H1 (cell line): ENCODE data around the gene NHERF2. TPM values are rescaled to one million over a fixed set of nuclear protein-coding genes. Genes with fewer than 3 reads are reported as not detected.
A peak's percentile ranks its signal among the peaks of the same experiment; 100 is the strongest.

ENCODE experiments used
- CTCF ChIA-PET: fragments of 300-600 bp; sonication (Branson Sonifier 250); formaldehyde crosslinking; loops from one replicate; lab custom pipeline; 2021; ENCODE audit not compliant: partially characterized antibody; lab: Charles Lee
- POLR2A ChIA-PET: fragments of 300-600 bp; sonication (Branson Sonifier 250); formaldehyde crosslinking; loops from one replicate; lab custom pipeline; 2021; ENCODE audit warnings: inconsistent platforms; ENCODE audit not compliant: partially characterized antibody; lab: Charles Lee
- DNase-seq, 2 experiments: peaks; one replicate each; pipeline versions ENCODE4 v3.0.0 to v3.0.0-alpha.2; 2010 to 2022; ENCODE audit warnings: low spot score in 2 of 2, low read depth in 1 of 2, mixed read lengths in 1 of 2
- FAIRE-seq: peaks from 2 replicates; lab custom pipeline; 2011; peaks lifted over from hg19 to GRCh38; lab: Jason Lieb, UNC
- H2AFZ ChIP-seq: 2 replicates; pipeline ENCODE4 v1.8.1; 2012; ENCODE audit warnings: low read length, inconsistent platforms
- H2AK5ac ChIP-seq: 2 replicates; pipeline ENCODE4 v1.6.1; 2013; ENCODE audit warnings: low read depth, low read length
- H2BK120ac ChIP-seq: replicated peaks from 2 replicates; pipeline ENCODE3; 2013; ENCODE audit warnings: low read depth, low read length, inconsistent platforms
- H2BK12ac ChIP-seq: 2 replicates; pipeline ENCODE4 v1.6.1; 2013; ENCODE audit warnings: low read depth, low read length
- H2BK15ac ChIP-seq: 2 replicates; pipeline ENCODE4 v1.6.1; 2013; ENCODE audit warnings: low read length
- H2BK20ac ChIP-seq: 2 replicates; pipeline ENCODE4 v1.6.1; 2013; ENCODE audit warnings: low read length
- H2BK5ac ChIP-seq: 2 replicates; pipeline ENCODE4 v1.6.1; 2013; ENCODE audit warnings: low read depth, low read length
- H3K14ac ChIP-seq: 2 replicates; pipeline ENCODE4 v1.6.1; 2013; ENCODE audit warnings: inconsistent platforms; ENCODE audit not compliant: insufficient read length
- H3K18ac ChIP-seq: 2 replicates; pipeline ENCODE4 v1.6.1; 2013; ENCODE audit warnings: low read length; ENCODE audit errors: extremely low read depth
- H3K23ac ChIP-seq: 2 replicates; pipeline ENCODE4 v1.6.1; 2013; ENCODE audit warnings: inconsistent platforms; ENCODE audit not compliant: insufficient read length
- H3K23me2 ChIP-seq: 2 replicates; pipeline ENCODE4 v1.6.1; 2013; ENCODE audit warnings: low read depth, low read length
- H3K27ac ChIP-seq: 2 replicates; pipeline ENCODE4 v1.6.1; 2011; ENCODE audit warnings: low read depth, low read length, inconsistent platforms
- H3K27me3 ChIP-seq, 4 experiments: replicated peaks in 1 of 4; 1 replicate in 1 of 4; 2 replicates in 3 of 4; pipeline versions ENCODE4 v1.6.1 to v1.8.1; 2011 to 2013; ENCODE audit warnings: low read length in 3 of 4, mild to moderate bottlenecking in 3 of 4, inconsistent platforms in 2 of 4, mixed read lengths in 2 of 4, moderate library complexity in 1 of 4; ENCODE audit not compliant: control insufficient read depth in 3 of 4, insufficient read depth in 3 of 4; ENCODE audit errors: extremely low read depth in 1 of 4
- H3K36me3 ChIP-seq, 4 experiments: 2 replicates each; pipeline versions ENCODE4 v1.6.1 to v1.8.1; 2011 to 2013; ENCODE audit warnings: mild to moderate bottlenecking in 4 of 4, low read length in 3 of 4, moderate library complexity in 2 of 4, control low read depth in 1 of 4, inconsistent platforms in 1 of 4; ENCODE audit not compliant: insufficient read depth in 4 of 4, control insufficient read depth in 2 of 4
- H3K4ac ChIP-seq: replicated peaks from 2 replicates; pipeline ENCODE3; 2013; ENCODE audit warnings: low read length, low read depth, mixed read lengths, inconsistent platforms; ENCODE audit not compliant: insufficient read length
- H3K4me1 ChIP-seq, 4 experiments: replicated peaks in 1 of 4; 1 replicate in 1 of 4; 2 replicates in 3 of 4; pipeline versions ENCODE4 v1.6.1 to v1.8.1; 2011 to 2013; ENCODE audit warnings: low read length in 3 of 4, inconsistent platforms in 2 of 4, mixed read lengths in 1 of 4; ENCODE audit not compliant: insufficient read depth in 4 of 4, control insufficient read depth in 3 of 4
- H3K4me2 ChIP-seq, 2 experiments: 2 replicates each; pipeline versions ENCODE4 v1.6.1 to v1.8.1; 2011 to 2013; ENCODE audit warnings: low read depth in 2 of 2, low read length in 2 of 2, control low read depth in 1 of 2, inconsistent platforms in 1 of 2, mild to moderate bottlenecking in 1 of 2; ENCODE audit not compliant: insufficient read depth in 1 of 2
- H3K4me3 ChIP-seq, 4 experiments: fragments of 200-600, 300-600 bp in 1 of 4; sonication (generic), shearing (Covaris generic), sonication (Bioruptor Twin) in 1 of 4; 2 replicates each; pipeline versions ENCODE4 v1.5.1 to v1.8.1; 2011 to 2016; ENCODE audit warnings: low read length in 4 of 4, low read depth in 3 of 4, control low read depth in 2 of 4, inconsistent platforms in 2 of 4, mild to moderate bottlenecking in 2 of 4, mixed read lengths in 1 of 4, moderate library complexity in 1 of 4; ENCODE audit not compliant: insufficient read depth in 2 of 4; ENCODE audit errors: extremely low read depth in 1 of 4
- H3K56ac ChIP-seq: replicated peaks from 2 replicates; pipeline ENCODE3; 2013; ENCODE audit warnings: low read depth, mild to moderate bottlenecking, mixed read lengths, low read length, inconsistent platforms; ENCODE audit not compliant: insufficient read length
- H3K79me1 ChIP-seq: 2 replicates; pipeline ENCODE4 v1.6.1; 2013; ENCODE audit warnings: low read depth, low read length, control low read depth
- H3K79me2 ChIP-seq, 2 experiments: 2 replicates each; pipeline versions ENCODE4 v1.6.1 to v1.8.1; 2012 to 2013; ENCODE audit warnings: low read length in 2 of 2, mild to moderate bottlenecking in 2 of 2, inconsistent platforms in 1 of 2; ENCODE audit not compliant: insufficient read depth in 2 of 2, control insufficient read depth in 1 of 2
- H3K9ac ChIP-seq, 4 experiments: replicated peaks in 1 of 4; 1 replicate in 1 of 4; 2 replicates in 3 of 4; pipeline versions ENCODE4 v1.6.1 to v1.8.1; 2011 to 2013; ENCODE audit warnings: low read depth in 3 of 4, low read length in 3 of 4, control low read depth in 2 of 4, mild to moderate bottlenecking in 2 of 4, moderate library complexity in 2 of 4, inconsistent platforms in 1 of 4; ENCODE audit errors: extremely low read depth in 1 of 4
- H3K9me3 ChIP-seq, 2 experiments: 2 replicates each; pipeline versions ENCODE4 v1.6.1 to v1.8.1; 2012 to 2013; ENCODE audit warnings: mild to moderate bottlenecking in 2 of 2, moderate library complexity in 2 of 2, control low read depth in 1 of 2, inconsistent platforms in 1 of 2, low read depth in 1 of 2, low read length in 1 of 2, mixed read lengths in 1 of 2; ENCODE audit not compliant: insufficient read depth in 2 of 2
- H4K20me1 ChIP-seq, 2 experiments: replicated peaks in 1 of 2; 2 replicates each; pipeline versions ENCODE3 to v1.8.1; 2011 to 2013; ENCODE audit warnings: inconsistent platforms in 2 of 2, low read length in 2 of 2, mild to moderate bottlenecking in 1 of 2; ENCODE audit not compliant: insufficient read depth in 2 of 2, control insufficient read depth in 1 of 2
- H4K5ac ChIP-seq: 2 replicates; pipeline ENCODE4 v1.6.1; 2013; ENCODE audit warnings: low read length, low read depth, mixed read lengths, inconsistent platforms; ENCODE audit not compliant: insufficient read length
- H4K8ac ChIP-seq: 2 replicates; pipeline ENCODE4 v1.8.0; 2013; ENCODE audit warnings: mild to moderate bottlenecking, moderate library complexity, low read length, inconsistent platforms; ENCODE audit not compliant: insufficient read depth; ENCODE audit errors: extremely low read depth
- H4K91ac ChIP-seq: replicated peaks from 2 replicates; pipeline ENCODE3; 2013; ENCODE audit warnings: low read length, mixed read lengths, inconsistent platforms; ENCODE audit not compliant: insufficient read length
- EP300 ChIP-seq, 2 experiments: IDR thresholded peaks; 1 replicate in 1 of 2; 2 replicates in 1 of 2; pipeline ENCODE4 v1.6.1; 2011 to 2012; ENCODE audit warnings: low read depth in 2 of 2, low read length in 2 of 2, mild to moderate bottlenecking in 2 of 2, borderline replicate concordance in 1 of 2, inconsistent platforms in 1 of 2, moderate library complexity in 1 of 2
- EZH2 ChIP-seq: fragments of 200-600 bp; sonication (generic); IDR thresholded peaks from 2 replicates; pipeline ENCODE4 v1.7.1; 2012; ENCODE audit warnings: low read depth, mild to moderate bottlenecking, moderate library complexity, low read length, inconsistent platforms; ENCODE audit not compliant: severe bottlenecking
- HDAC2 ChIP-seq, 2 experiments: fragments of 300-600 bp in 1 of 2; sonication (generic) in 1 of 2; IDR thresholded peaks; 2 replicates each; pipeline ENCODE4 v1.6.1; 2011 to 2012; ENCODE audit warnings: low read depth in 2 of 2, low read length in 2 of 2, mild to moderate bottlenecking in 2 of 2, moderate library complexity in 2 of 2, borderline replicate concordance in 1 of 2, inconsistent platforms in 1 of 2
- HDAC6 ChIP-seq: IDR thresholded peaks from one replicate; pipeline ENCODE4 v1.7.1; 2012; ENCODE audit warnings: low read depth, mild to moderate bottlenecking, inconsistent platforms, low read length, moderate library complexity
- SIN3A ChIP-seq, 2 experiments: IDR thresholded peaks in 1 of 2; conservative IDR thresholded peaks in 1 of 2; 2 replicates each; pipeline ENCODE4 v1.6.1; 2011 to 2012; ENCODE audit warnings: low read length in 2 of 2, improper control_type of control experiment in 1 of 2, low read depth in 1 of 2, mild to moderate bottlenecking in 1 of 2
- TAF1 ChIP-seq: IDR thresholded peaks from 2 replicates; pipeline ENCODE4 v1.6.1; 2011; ENCODE audit warnings: mild to moderate bottlenecking, low read depth, low read length
- YY1 ChIP-seq: IDR thresholded peaks from 2 replicates; pipeline ENCODE4 v1.6.1; 2011; ENCODE audit warnings: low read depth, mild to moderate bottlenecking, low read length
- WGBS, 2 experiments: shearing (Covaris generic) in 1 of 2; methylation state at CpG; one replicate each; pipeline versions ENCODE4 v1.1.6 to v1.1.7; 2013 to 2015; ENCODE audit warnings: low lambda C conversion rate in 2 of 2, mixed read lengths in 2 of 2, inconsistent platforms in 1 of 2, low coverage in 1 of 2, missing lambda C conversion rate in 1 of 2; ENCODE audit not compliant: insufficient replicate concordance in 2 of 2, insufficient coverage in 1 of 2, insufficient read length in 1 of 2; ENCODE audit errors: extremely low coverage in 1 of 2, missing lambda C conversion rate in 1 of 2; 5-methylcytosine and 5-hydroxymethylcytosine counted together
- polyA plus RNA-seq, 7 experiments: library from polyadenylated mRNA; depleted of rRNA in 3 of 7; stranded (reverse) in 5 of 7; unstranded in 2 of 7; fragments of >200 nt in 5 of 7; fragments of 200-250 nt in 2 of 7; gene quantifications; 1 replicate in 5 of 7; 2 replicates in 1 of 7; 4 replicates in 1 of 7; pipeline versions ENCODE4 v1.2.1 to v1.2.3, GENCODE V29; 2011 to 2013; ENCODE audit warnings: missing spikeins in 2 of 7, mixed read lengths in 2 of 7
- total RNA-seq: library from RNA; stranded (reverse); fragmentation: NEBNext Ultra II Directional; extraction: Animal tissue kit (Norgen Biotek cat#: 25700); gene quantifications from 2 replicates; pipeline ENCODE4 v1.2.1, GENCODE V29; 2021
- TF ChIP-seq, protein P1 (sequence below): IDR thresholded peaks from 2 replicates; pipeline ENCODE4 v1.6.1; 2012; ENCODE audit warnings: inconsistent platforms

NHERF2 gene
- total and polyA plus RNA-seq, 2 of the 8 experiments (the other 6 are each of a cell fraction or from before 2014, with no cell fraction given), result 13.9 to 19.3 TPM

DNA sequence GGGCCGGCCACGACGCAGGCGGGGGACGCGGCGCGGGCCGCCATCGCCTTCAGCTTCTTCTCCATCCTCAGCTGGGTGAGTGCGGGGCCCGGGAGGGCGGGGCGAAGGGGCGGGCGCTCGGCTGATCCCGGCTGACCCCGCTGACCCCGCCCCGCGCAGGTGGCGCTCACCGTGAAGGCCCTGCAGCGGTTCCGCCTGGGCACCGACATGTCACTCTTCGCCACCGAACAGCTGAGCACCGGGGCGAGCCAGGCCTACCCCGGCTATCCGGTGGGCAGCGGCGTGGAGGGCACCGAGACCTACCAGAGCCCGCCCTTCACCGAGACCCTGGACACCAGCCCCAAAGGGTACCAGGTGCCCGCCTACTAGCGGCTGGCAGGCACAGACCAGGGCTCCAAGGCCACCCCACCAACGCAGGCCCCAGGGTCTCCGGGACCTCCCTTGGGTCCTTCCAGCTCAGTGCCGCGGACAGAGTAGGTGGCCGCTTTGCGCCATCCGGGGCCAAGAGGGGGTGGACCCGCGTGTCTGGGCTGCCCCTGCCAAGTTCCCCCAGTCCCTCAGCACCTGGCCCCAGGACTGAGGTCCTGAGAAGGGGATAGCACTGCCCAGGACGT lies 33.9 kb upstream of the NHERF2 start:
- Histone ChIP-seq H2BK20ac (no peak overlapping the region), H2BK5ac (peak overlapping the region; percentile 96), H3K36me3 (peaks cover 0 to 4% (median 1%) of the 10 kb centered on the region in 4 experiments; a peak in 5 of 8 replicates), H2AK5ac (no peak overlapping the region; the same call in 1 of the 2 replicates), H3K27me3 (peaks cover 4 to 37% (median 24%) of the 10 kb centered on the region in 4 experiments), H3K4me2 (peak overlapping the region; percentile 83 to 99), H4K91ac (peak overlapping the region; percentile 98), H3K4me1 (peaks cover 0 to 24% (median 18%) of the 10 kb centered on the region in 4 experiments; a peak in 6 of 7 replicates), H3K9me3 (no peaks in the 10 kb centered on the region), H3K14ac (no peak overlapping the region), H4K5ac (peak overlapping the region; percentile 93), H3K23me2 (peaks cover 22% of the 10 kb centered on the region; the same call in 1 of the 2 replicates), H3K18ac (peak overlapping the region; percentile 99), H3K56ac (no peak overlapping the region), H3K4me3 (peak overlapping the region; percentile 46 to 82 (median 48)), H3K9ac (peak overlapping the region; percentile 63 to 92 (median 74)), H4K8ac (peak overlapping the region; percentile 98; the same call in 1 of the 2 replicates), H2BK12ac (peak overlapping the region; percentile 94), H2BK120ac (peak overlapping the region; percentile 69), H3K79me1 (no peaks in the 10 kb centered on the region), H3K4ac (peak overlapping the region; percentile 99), H4K20me1 (peaks cover 7 to 13% of the 10 kb centered on the region in 2 experiments), H2AFZ (peak overlapping the region; percentile 98; the same call in 1 of the 2 replicates), H3K79me2 (no peaks in the 10 kb centered on the region), H2BK15ac (peak overlapping the region; percentile 99)
- ChIA-PET CTCF (interaction anchor here (2.1 to 6.8 kb wide), 3 partner anchors 11 to 16 kb away, joined by 7 to 55 read pairs (median 8); partner anchors contain the start of gene NOXO1), POLR2A (interaction anchor here (0.7 to 28.2 kb wide), 15 partner anchors 9 to 199 kb away, joined by 3 to 736 read pairs (median 3); partner anchors contain the start of genes GFER, NDUFB10, NTHL1 and RNF151)
- DNase-seq (peak in 1 of 2 experiments; percentile 90), FAIRE-seq (no peak)
- 34% methylated on average over 32 of the region's 50 CpGs; no CpG with 5 or more reads in 1 of the 2 experiments for WGBS, 2 experiments
- TF ChIP-seq, protein P1, sequence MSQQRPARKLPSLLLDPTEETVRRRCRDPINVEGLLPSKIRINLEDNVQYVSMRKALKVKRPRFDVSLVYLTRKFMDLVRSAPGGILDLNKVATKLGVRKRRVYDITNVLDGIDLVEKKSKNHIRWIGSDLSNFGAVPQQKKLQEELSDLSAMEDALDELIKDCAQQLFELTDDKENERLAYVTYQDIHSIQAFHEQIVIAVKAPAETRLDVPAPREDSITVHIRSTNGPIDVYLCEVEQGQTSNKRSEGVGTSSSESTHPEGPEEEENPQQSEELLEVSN, result peak; percentile 73; the same call in 1 of the 2 replicates
- no peak for TF ChIP-seq EP300 (IDR thresholded peaks at IDR 0.05; ENCODE audit: borderline replicate concordance in 1 of 2, low read depth in 2 of 2, low read length in 2 of 2)
- TF ChIP-seq HDAC6, result no peak
- TF ChIP-seq HDAC2 (IDR thresholded peaks at IDR 0.05; ENCODE audit: borderline replicate concordance in 1 of 2, low read depth in 2 of 2, low read length in 2 of 2), result 0 out of 4 replicates have a peak, but pooled peaks of 1 of the 2 experiments have one; percentile 1
- peak; percentile 85 for TF ChIP-seq YY1
- peak; percentile 71 for TF ChIP-seq TAF1
- peak; percentile 55 to 83; a peak in 3 of 4 replicates for TF ChIP-seq SIN3A (conservative IDR thresholded peaks at IDR 0.05 in 1 of 2, IDR thresholded peaks at IDR 0.05 in 1 of 2; ENCODE audit: low read depth in 1 of 2, low read length in 2 of 2)
- TF ChIP-seq EZH2, result no peak
- TF ChIP-seq, all 59 proteins: peak for 5
- no peak overlapping the region for H3K23ac ChIP-seq
- peak overlapping the region; percentile 81; the same call in 1 of the 2 replicates for H3K27ac ChIP-seq
